ENCODE data around the gene SEC62. TPM values are rescaled to one million over a fixed set of nuclear protein-coding genes. Genes with fewer than 3 reads are reported as not detected.

Gene SEC62
- total and polyA plus RNA-seq, 8 donors: 23.6 to 119 (median 97.1) TPM

DNA sequence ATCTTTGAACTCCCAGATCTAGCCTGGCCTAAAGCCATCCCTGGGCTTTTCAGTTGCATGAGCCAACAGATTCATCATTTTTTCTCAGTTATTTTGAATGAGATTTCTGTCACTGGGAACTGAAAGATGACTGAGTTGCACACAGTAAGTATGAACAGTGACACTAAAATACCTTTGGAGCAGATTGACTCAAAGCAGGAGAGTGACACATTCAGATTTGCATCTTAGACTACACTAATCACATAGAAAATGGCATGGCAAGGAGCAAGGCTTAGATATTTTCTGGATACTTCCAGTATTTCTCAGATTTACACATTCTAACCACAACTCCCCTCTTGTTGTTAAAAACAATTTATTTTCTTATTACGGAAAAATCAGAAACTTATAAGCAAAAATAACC is 32.8 kb downstream of the SEC62 start:
- TF ChIP-seq, protein P1, sequence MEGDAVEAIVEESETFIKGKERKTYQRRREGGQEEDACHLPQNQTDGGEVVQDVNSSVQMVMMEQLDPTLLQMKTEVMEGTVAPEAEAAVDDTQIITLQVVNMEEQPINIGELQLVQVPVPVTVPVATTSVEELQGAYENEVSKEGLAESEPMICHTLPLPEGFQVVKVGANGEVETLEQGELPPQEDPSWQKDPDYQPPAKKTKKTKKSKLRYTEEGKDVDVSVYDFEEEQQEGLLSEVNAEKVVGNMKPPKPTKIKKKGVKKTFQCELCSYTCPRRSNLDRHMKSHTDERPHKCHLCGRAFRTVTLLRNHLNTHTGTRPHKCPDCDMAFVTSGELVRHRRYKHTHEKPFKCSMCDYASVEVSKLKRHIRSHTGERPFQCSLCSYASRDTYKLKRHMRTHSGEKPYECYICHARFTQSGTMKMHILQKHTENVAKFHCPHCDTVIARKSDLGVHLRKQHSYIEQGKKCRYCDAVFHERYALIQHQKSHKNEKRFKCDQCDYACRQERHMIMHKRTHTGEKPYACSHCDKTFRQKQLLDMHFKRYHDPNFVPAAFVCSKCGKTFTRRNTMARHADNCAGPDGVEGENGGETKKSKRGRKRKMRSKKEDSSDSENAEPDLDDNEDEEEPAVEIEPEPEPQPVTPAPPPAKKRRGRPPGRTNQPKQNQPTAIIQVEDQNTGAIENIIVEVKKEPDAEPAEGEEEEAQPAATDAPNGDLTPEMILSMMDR (IDR thresholded peaks at IDR 0.05): no peak
- intact Hi-C loops (cut with DNase I): no loop called here
- WGBS, 2 donors: 97 to 100% methylated on average over 1 of the region's 1 CpG
- Histone ChIP-seq H3K9me3 (no peaks in the 10 kb centered on the region), H3K27ac (no peak overlapping the region), H3K4me3 (no peak overlapping the region), H3K36me3 (peaks cover 0 to under 1% (median 0%) of the 10 kb centered on the region in 3 donors), H3K4me1 (no peaks in the 10 kb centered on the region), H3K27me3 (no peaks in the 10 kb centered on the region)
- DNase-seq (no peak), FAIRE-seq (no peak), ATAC-seq (no peak)

DNA sequence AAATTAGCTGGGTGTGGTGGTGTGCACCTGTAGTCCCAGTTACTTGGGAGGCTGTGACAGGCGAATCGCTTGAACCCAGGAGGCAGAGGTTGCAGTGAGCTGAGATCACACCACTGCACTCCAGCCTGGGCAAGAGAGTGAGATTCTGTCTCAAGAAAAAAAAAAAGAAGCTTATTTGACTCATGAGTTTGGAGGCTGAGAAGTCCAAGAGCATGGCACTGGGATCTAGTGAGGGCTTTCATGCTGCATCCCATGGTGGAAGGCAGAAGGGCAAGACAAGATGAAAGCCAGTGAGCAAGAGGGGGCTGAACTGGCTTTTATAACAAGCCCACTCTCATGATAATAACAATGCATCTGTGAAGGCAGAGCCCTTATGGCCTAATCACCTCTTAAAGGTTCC is 33.4 kb downstream of the SEC62 start:
- ATAC-seq (no peak), FAIRE-seq (no peak), DNase-seq (no peak)
- Histone ChIP-seq H3K27ac (no peak overlapping the region), H3K9me3 (no peaks in the 10 kb centered on the region), H3K4me3 (no peak overlapping the region), H3K27me3 (no peaks in the 10 kb centered on the region), H3K36me3 (no peaks in the 10 kb centered on the region), H3K4me1 (no peaks in the 10 kb centered on the region)
- WGBS, 2 donors: 95 to 98% methylated on average over 2 of the region's 2 CpGs
- TF ChIP-seq, protein P1 (IDR thresholded peaks at IDR 0.05): no peak
- intact Hi-C loops (cut with DNase I): no loop called here

DNA sequence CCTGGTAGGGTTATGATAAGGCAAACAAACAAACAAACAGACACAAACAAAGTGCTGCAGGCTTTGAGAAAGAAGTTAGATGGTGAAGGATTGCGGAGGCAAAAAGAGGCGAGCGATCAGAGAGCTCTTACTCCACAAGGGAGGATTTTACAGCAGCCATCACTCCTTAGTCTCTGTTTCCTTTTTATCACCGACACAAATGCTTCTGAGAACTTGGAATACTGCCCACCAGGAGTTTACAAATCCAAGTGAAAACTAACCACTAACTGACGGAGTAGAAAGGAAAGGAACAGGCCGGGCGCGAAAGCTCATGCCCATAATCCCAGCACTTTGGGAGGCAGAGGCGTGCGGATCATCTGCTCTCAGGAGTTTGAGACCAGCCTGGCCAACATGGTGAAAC is 35.6 kb downstream of the SEC62 start:
- intact Hi-C loops (cut with DNase I): no loop called here
- Histone ChIP-seq H3K36me3 (no peaks in the 10 kb centered on the region), H3K9me3 (no peaks in the 10 kb centered on the region), H3K27me3 (no peaks in the 10 kb centered on the region), H3K27ac (no peak overlapping the region), H3K4me1 (no peaks in the 10 kb centered on the region), H3K4me3 (no peak overlapping the region)
- DNase-seq (no peak), FAIRE-seq (no peak), ATAC-seq (no peak)
- TF ChIP-seq, protein P1 (IDR thresholded peaks at IDR 0.05): no peak
- WGBS, 2 donors: 84 to 85% methylated on average over 10 of the region's 10 CpGs

DNA sequence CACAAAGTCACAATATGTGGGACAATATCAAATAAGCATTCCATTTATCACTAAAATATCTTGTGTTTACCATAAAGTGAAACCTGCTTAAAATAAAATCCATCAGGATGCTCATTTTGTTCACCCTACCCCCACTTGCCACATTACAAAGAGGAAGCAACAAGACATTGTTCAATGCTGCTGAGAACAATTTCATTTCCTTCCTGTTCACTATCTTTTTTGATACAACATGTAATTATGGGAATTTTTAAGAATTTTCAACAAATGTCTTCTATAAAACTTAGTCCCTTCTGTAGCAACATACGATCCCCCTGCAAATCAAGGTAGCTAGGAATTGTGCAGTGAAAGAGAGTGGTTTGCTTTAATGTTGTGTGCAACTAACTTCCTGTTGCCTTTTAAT is 36.3 kb downstream of the SEC62 start:
- Histone ChIP-seq H3K4me1 (no peaks in the 10 kb centered on the region), H3K27ac (no peak overlapping the region), H3K4me3 (no peak overlapping the region), H3K27me3 (no peaks in the 10 kb centered on the region), H3K36me3 (no peaks in the 10 kb centered on the region), H3K9me3 (no peaks in the 10 kb centered on the region)
- TF ChIP-seq, protein P1 (IDR thresholded peaks at IDR 0.05): no peak
- no peak for FAIRE-seq
- DNase-seq: no peak
- ATAC-seq: no peak
- WGBS, 2 donors: 88 to 89% methylated on average over 1 of the region's 1 CpG
- intact Hi-C loops (cut with DNase I): no loop called here

DNA sequence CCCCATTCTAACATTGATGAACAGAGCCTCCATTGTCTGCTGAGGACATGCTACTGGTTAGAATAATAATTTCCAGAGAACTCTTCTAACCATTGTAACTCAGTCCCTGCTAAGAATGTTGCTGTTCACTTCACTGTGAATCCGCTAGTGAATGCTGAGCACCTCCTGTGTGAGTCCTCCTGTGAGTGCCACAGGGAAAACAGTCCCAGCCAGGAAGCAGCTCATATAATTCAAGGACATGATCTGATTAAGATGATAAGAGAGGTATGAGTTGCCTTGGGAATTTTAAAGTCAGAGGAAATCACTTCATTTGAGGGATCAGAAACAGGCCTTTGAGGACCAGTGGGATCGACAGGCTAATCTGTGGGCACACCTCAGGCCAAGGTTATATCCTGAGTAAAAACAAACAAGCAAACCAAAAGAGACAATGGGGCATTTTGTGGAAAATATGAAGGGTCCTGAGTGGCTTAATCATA is 37.3 kb downstream of the SEC62 start:
- no peaks in the 10 kb centered on the region for H3K9me3 ChIP-seq
- FAIRE-seq: no peak
- DNase-seq: no peak
- intact Hi-C loops (cut with DNase I): no loop called here
- peak in 3 of 4 donors; percentile 14 to 47 (median 23) for ATAC-seq
- TF ChIP-seq, protein P1 (IDR thresholded peaks at IDR 0.05): no peak
- H3K4me3 ChIP-seq: no peak overlapping the region
- no peaks in the 10 kb centered on the region for H3K4me1 ChIP-seq
- H3K27ac ChIP-seq: no peak overlapping the region
- no peaks in the 10 kb centered on the region for H3K27me3 ChIP-seq
- H3K36me3 ChIP-seq: no peaks in the 10 kb centered on the region
- 49 to 53% methylated on average over 2 of the region's 2 CpGs for WGBS, 2 donors
